OCI-LY7 (cell line): ENCODE measurements around the gene DNAH9.
"Not testable (repeated sequence)": the region's sequence is repeated elsewhere in the genome, so short reads cannot be mapped to it uniquely, and the experiment has no call there.

Experiments
- EZH2phosphoT487 ChIP-seq: fragments of 200-600 bp; sonication (generic); IDR thresholded peaks from 2 replicates; pipeline ENCODE4 v1.6.1; 2018; ENCODE audit warnings: low read depth, borderline replicate concordance, mild to moderate bottlenecking, mixed run types, antibody characterized with exemption, low read length, moderate library complexity, mixed read lengths
- TF ChIP-seq, protein P1 (sequence below): fragments of 200-600 bp; sonication (generic); conservative IDR thresholded peaks from 2 replicates; pipeline ENCODE4 v1.5.1; 2014; ENCODE audit warnings: mild to moderate bottlenecking, antibody characterized with exemption, low read length, moderate library complexity, mixed read lengths

DNA sequence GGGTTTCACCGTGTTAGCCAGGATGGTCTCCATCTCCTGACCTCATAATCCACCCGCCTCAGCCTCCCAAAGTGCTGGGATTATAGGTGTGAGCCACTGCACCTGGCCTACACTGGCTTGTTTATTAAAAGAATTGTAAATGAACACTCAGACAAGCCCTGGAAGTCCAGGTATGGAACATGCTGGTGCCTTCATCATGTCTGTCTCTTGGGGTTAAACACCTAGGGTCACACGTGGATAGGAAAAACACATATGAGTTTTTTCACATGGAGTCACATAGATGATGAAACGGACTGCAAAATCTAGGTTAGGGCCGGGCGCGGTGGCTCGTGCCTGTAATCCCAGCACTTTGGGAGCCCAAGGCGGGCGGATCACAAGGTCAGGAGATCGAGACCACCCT, 344.8 kb downstream of the DNAH9 start:
- TF ChIP-seq, protein P1, sequence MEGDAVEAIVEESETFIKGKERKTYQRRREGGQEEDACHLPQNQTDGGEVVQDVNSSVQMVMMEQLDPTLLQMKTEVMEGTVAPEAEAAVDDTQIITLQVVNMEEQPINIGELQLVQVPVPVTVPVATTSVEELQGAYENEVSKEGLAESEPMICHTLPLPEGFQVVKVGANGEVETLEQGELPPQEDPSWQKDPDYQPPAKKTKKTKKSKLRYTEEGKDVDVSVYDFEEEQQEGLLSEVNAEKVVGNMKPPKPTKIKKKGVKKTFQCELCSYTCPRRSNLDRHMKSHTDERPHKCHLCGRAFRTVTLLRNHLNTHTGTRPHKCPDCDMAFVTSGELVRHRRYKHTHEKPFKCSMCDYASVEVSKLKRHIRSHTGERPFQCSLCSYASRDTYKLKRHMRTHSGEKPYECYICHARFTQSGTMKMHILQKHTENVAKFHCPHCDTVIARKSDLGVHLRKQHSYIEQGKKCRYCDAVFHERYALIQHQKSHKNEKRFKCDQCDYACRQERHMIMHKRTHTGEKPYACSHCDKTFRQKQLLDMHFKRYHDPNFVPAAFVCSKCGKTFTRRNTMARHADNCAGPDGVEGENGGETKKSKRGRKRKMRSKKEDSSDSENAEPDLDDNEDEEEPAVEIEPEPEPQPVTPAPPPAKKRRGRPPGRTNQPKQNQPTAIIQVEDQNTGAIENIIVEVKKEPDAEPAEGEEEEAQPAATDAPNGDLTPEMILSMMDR, result not testable (repeated sequence)
- not testable (repeated sequence) for TF ChIP-seq EZH2phosphoT487
